H9 (cell line): ENCODE results near the gene TRPM2. TPM values are rescaled to one million over a fixed set of nuclear protein-coding genes. Genes with fewer than 3 reads are reported as not detected.
"Not testable (repeated sequence)": the region's sequence is repeated elsewhere in the genome, so short reads cannot be mapped to it uniquely, and the experiment has no call there.

Experiments
- DNase-seq: peaks from one replicate; pipeline ENCODE4 v3.0.0-alpha.2; 2017
- H2AFZ ChIP-seq: one replicate; pipeline ENCODE4 v1.6.1; 2013; ENCODE audit warnings: mild to moderate bottlenecking, low read length, control low read depth, moderate library complexity
- H2AK5ac ChIP-seq: 2 replicates; pipeline ENCODE4 v1.6.1; 2013; ENCODE audit warnings: low read length, control low read depth, mixed read lengths; ENCODE audit not compliant: insufficient read length
- H2BK120ac ChIP-seq: one replicate; pipeline ENCODE4 v1.6.1; 2013; ENCODE audit warnings: low read depth, mild to moderate bottlenecking, low read length, control low read depth, inconsistent platforms; ENCODE audit not compliant: poor library complexity, severe bottlenecking
- H2BK12ac ChIP-seq: 2 replicates; pipeline ENCODE4 v1.6.1; 2013; ENCODE audit warnings: low read length, control low read depth, mixed read lengths, low read depth; ENCODE audit not compliant: insufficient read length
- H2BK15ac ChIP-seq: 2 replicates; pipeline ENCODE4 v1.6.1; 2013; ENCODE audit warnings: low read depth, low read length, control low read depth
- H2BK20ac ChIP-seq: one replicate; pipeline ENCODE4 v1.6.1; 2013; ENCODE audit warnings: low read depth, mild to moderate bottlenecking, low read length, control low read depth, inconsistent platforms; ENCODE audit not compliant: poor library complexity, severe bottlenecking
- H2BK5ac ChIP-seq: 2 replicates; pipeline ENCODE4 v1.6.1; 2013; ENCODE audit warnings: low read length, control low read depth, mixed read lengths; ENCODE audit not compliant: insufficient read length
- H3K14ac ChIP-seq: 2 replicates; pipeline ENCODE4 v1.6.1; 2013; ENCODE audit warnings: low read length, control low read depth; ENCODE audit not compliant: insufficient read depth
- H3K18ac ChIP-seq: 2 replicates; pipeline ENCODE4 v1.6.1; 2013; ENCODE audit warnings: low read depth, mild to moderate bottlenecking, mixed read lengths, low read length, control low read depth; ENCODE audit not compliant: insufficient read length
- H3K23ac ChIP-seq: 2 replicates; pipeline ENCODE4 v1.6.1; 2013; ENCODE audit warnings: low read length, control low read depth, mixed read lengths, low read depth; ENCODE audit not compliant: insufficient read length
- H3K23me2 ChIP-seq: 2 replicates; pipeline ENCODE4 v1.6.1; 2013; ENCODE audit warnings: low read depth, mild to moderate bottlenecking, mixed read lengths, low read length, control low read depth; ENCODE audit not compliant: insufficient read length, poor library complexity, severe bottlenecking
- H3K27ac ChIP-seq: 2 replicates; pipeline ENCODE4 v1.5.1; 2013; ENCODE audit warnings: low read length, control low read depth, mixed read lengths, low read depth; ENCODE audit not compliant: insufficient read length
- H3K27me3 ChIP-seq: 2 replicates; pipeline ENCODE4 v1.6.1; 2013; ENCODE audit warnings: low read length, control low read depth, inconsistent platforms; ENCODE audit not compliant: insufficient read depth
- H3K4ac ChIP-seq: 2 replicates; pipeline ENCODE4 v1.6.1; 2013; ENCODE audit warnings: low read depth, mild to moderate bottlenecking, control low read depth, inconsistent platforms, low read length, moderate library complexity
- H3K4me1 ChIP-seq: 2 replicates; pipeline ENCODE4 v1.6.1; 2013; ENCODE audit warnings: low read length, control low read depth, inconsistent platforms; ENCODE audit not compliant: insufficient read depth
- H3K4me2 ChIP-seq: 2 replicates; pipeline ENCODE4 v1.6.1; 2013; ENCODE audit warnings: low read length, control low read depth, mixed read lengths; ENCODE audit not compliant: insufficient read length, insufficient read depth
- H3K56ac ChIP-seq: 2 replicates; pipeline ENCODE4 v1.6.1; 2013; ENCODE audit warnings: low read depth, mild to moderate bottlenecking, mixed read lengths, low read length, control low read depth; ENCODE audit not compliant: insufficient read length
- H3K79me1 ChIP-seq: 2 replicates; pipeline ENCODE4 v1.6.1; 2013; ENCODE audit warnings: low read depth, mild to moderate bottlenecking, moderate library complexity, low read length, control low read depth, inconsistent platforms; ENCODE audit not compliant: insufficient read depth, poor library complexity, severe bottlenecking
- H3K79me2 ChIP-seq: 2 replicates; pipeline ENCODE4 v1.6.1; 2013; ENCODE audit warnings: low read length, control low read depth, inconsistent platforms; ENCODE audit not compliant: insufficient read depth
- H3K9ac ChIP-seq: 2 replicates; pipeline ENCODE4 v1.6.1; 2013; ENCODE audit warnings: low read length, control low read depth, mixed read lengths; ENCODE audit not compliant: insufficient read length; ENCODE audit errors: extremely low read depth
- H3K9me3 ChIP-seq: one replicate; pipeline ENCODE4 v1.6.1; 2013; ENCODE audit warnings: low read depth, low read length, inconsistent platforms; ENCODE audit not compliant: control insufficient read depth
- H3T11ph ChIP-seq: one replicate; pipeline ENCODE4 v1.6.1; 2013; ENCODE audit warnings: mild to moderate bottlenecking, low read length, control low read depth, inconsistent platforms
- H4K20me1 ChIP-seq: one replicate; pipeline ENCODE4 v1.6.1; 2013; ENCODE audit not compliant: control insufficient read depth, insufficient read length, insufficient read depth
- H4K5ac ChIP-seq: 2 replicates; pipeline ENCODE4 v1.6.1; 2013; ENCODE audit warnings: low read depth, mild to moderate bottlenecking, mixed read lengths, low read length, control low read depth; ENCODE audit not compliant: insufficient read length
- H4K8ac ChIP-seq: replicated peaks from 2 replicates; pipeline ENCODE4 v1.6.1; 2013; ENCODE audit warnings: low read length, control low read depth, mixed read lengths, low read depth; ENCODE audit not compliant: insufficient read length
- H4K91ac ChIP-seq: 2 replicates; pipeline ENCODE4 v1.6.1; 2013; ENCODE audit warnings: low read depth, mild to moderate bottlenecking, moderate library complexity, mixed read lengths, low read length, control low read depth; ENCODE audit not compliant: insufficient read length
- H3K27ac Mint-ChIP-seq, 3 experiments: 2 replicates in 2 of 3; 3 replicates in 1 of 3; pipeline ENCODE4 v1.8.0; 2020 to 2021; ENCODE audit warnings: mixed read lengths in 3 of 3, mild to moderate bottlenecking in 1 of 3, moderate library complexity in 1 of 3
- H3K27me3 Mint-ChIP-seq: 2 replicates; pipeline ENCODE4 v1.8.0; 2021; ENCODE audit warnings: low read depth, mild to moderate bottlenecking, moderate library complexity, mixed read lengths
- H3K36me3 Mint-ChIP-seq, 3 experiments: 2 replicates in 2 of 3; 3 replicates in 1 of 3; pipeline ENCODE4 v1.8.0; 2020 to 2021; ENCODE audit warnings: low read depth in 3 of 3, mixed read lengths in 3 of 3; ENCODE audit not compliant: insufficient read depth in 1 of 3
- H3K4me1 Mint-ChIP-seq, 2 experiments: 2 replicates each; pipeline ENCODE4 v1.8.0; 2020; ENCODE audit warnings: mixed read lengths in 2 of 2
- H3K4me3 Mint-ChIP-seq, 2 experiments: 2 replicates in 1 of 2; 3 replicates in 1 of 2; pipeline ENCODE4 v1.8.0; 2020 to 2021; ENCODE audit warnings: mild to moderate bottlenecking in 2 of 2, mixed read lengths in 2 of 2, moderate library complexity in 1 of 2
- H3K9me3 Mint-ChIP-seq, 2 experiments: 2 replicates in 1 of 2; 3 replicates in 1 of 2; pipeline ENCODE4 v1.8.0; 2020; ENCODE audit warnings: mild to moderate bottlenecking in 2 of 2, mixed read lengths in 2 of 2, moderate library complexity in 1 of 2
- WGBS: extraction: QIAGEN DNeasy Blood & Tissue Kit; methylation state at CpG from one replicate; pipeline ENCODE4 v1.1.7; 2013; ENCODE audit warnings: missing lambda C conversion rate, low lambda C conversion rate, mixed read lengths; ENCODE audit not compliant: insufficient read length; ENCODE audit errors: extremely low coverage; 5-methylcytosine and 5-hydroxymethylcytosine counted together
- total RNA-seq: library from RNA; stranded (reverse); gene quantifications from 2 replicates; pipeline ENCODE4 v1.2.1, GENCODE V29; 2021
- TF ChIP-seq, protein P1 (sequence below): fragments of 200-600 bp; sonication (generic); conservative IDR thresholded peaks from 3 replicates; pipeline ENCODE4 v1.8.0; 2021; ENCODE audit warnings: antibody characterized with exemption, mild to moderate bottlenecking

The TRPM2 gene
- total RNA-seq, 1 experiment from 2014 or later, result 0.68 TPM

DNA sequence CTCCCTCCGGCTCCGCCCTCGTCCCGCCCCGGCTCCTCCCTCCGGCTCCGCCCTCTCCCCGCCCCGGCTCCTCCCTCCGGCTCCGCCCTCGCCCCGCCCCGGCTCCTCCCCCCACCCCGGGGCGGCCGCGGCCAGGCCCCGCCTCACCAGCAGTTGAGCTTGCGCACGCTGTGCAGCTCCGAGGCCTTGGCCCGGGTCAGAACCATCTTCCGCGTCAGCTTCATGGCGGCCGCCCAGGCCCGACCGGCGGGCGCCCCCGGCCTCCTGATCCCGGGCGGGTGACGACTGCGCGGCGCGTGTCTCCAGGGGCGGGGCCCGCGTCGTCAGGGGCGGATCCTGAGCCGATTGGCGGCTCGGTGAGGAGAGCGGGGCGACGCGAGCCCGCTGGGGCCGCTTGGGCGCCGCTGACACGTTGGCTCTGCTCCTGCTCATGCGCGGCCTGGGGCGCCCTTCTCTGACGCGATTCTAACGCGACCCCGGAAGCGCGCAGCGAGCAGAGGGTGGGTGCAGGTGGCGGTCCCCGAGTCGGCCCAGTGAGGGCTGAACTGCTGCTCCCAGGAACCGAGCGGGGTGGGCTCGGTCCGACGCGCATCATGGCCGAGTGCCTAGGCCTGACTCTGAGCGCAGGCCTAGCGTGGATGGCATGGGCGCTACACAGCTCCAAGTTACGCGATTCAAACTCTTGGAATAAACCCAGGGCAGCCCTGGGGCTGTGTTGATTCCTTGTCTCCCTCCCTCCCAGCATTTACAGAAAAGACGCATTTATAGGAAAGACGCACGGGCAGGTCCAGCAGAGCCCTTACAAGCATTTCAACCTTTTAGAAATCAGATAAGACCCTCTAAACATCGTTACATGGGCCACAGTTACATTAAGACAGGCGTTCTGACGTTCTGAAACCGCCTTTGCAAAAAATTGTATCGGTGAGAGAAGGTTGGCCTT lies 14.2 kb upstream of the TRPM2 start, which contains the start of gene CFAP410:
TSS of gene CFAP410 (minus strand) at position 420 of the 940 bp plus-strand sequence. CDS start at position 224, 196 bp downstream.
- Mint-ChIP-seq H3K27me3 (no peaks in the 10 kb centered on the region), H3K27ac (peak within 1 kb of the TSS; percentile 90 to 97 (median 94)), H3K4me1 (peaks cover 29 to 40% of the 10 kb centered on the region in 2 experiments), H3K36me3 (peaks cover 0 to 5% (median 0%) of the 10 kb centered on the region in 3 experiments; a peak in 1 of 7 replicates), H3K9me3 (no peaks in the 10 kb centered on the region), H3K4me3 (peak within 1 kb of the TSS; percentile 79 to 87)
- peak; percentile 96 for DNase-seq
- H2AK5ac ChIP-seq, result no peak within 1 kb of the TSS
- H3K9me3 ChIP-seq, result no peaks in the 10 kb centered on the region
- no peak within 1 kb of the TSS for H4K91ac ChIP-seq
- H2BK15ac ChIP-seq, result no peak within 1 kb of the TSS
- H3K18ac ChIP-seq, result peak within 1 kb of the TSS; percentile 61
- peak within 1 kb of the TSS; percentile 67 for H4K5ac ChIP-seq
- WGBS, result no CpG with 5 or more reads among the region's 90 CpGs
- H4K8ac ChIP-seq, result no peak within 1 kb of the TSS
- no peak within 1 kb of the TSS for H2BK20ac ChIP-seq
- H3K56ac ChIP-seq, result no peak within 1 kb of the TSS
- no peaks in the 10 kb centered on the region for H3K79me1 ChIP-seq
- peak within 1 kb of the TSS; percentile 72 for H3K9ac ChIP-seq
- H3K23me2 ChIP-seq, result peaks cover 6% of the 10 kb centered on the region
- no peak within 1 kb of the TSS for H2BK12ac ChIP-seq
- H4K20me1 ChIP-seq, result no peaks in the 10 kb centered on the region
- TF ChIP-seq, protein P1, sequence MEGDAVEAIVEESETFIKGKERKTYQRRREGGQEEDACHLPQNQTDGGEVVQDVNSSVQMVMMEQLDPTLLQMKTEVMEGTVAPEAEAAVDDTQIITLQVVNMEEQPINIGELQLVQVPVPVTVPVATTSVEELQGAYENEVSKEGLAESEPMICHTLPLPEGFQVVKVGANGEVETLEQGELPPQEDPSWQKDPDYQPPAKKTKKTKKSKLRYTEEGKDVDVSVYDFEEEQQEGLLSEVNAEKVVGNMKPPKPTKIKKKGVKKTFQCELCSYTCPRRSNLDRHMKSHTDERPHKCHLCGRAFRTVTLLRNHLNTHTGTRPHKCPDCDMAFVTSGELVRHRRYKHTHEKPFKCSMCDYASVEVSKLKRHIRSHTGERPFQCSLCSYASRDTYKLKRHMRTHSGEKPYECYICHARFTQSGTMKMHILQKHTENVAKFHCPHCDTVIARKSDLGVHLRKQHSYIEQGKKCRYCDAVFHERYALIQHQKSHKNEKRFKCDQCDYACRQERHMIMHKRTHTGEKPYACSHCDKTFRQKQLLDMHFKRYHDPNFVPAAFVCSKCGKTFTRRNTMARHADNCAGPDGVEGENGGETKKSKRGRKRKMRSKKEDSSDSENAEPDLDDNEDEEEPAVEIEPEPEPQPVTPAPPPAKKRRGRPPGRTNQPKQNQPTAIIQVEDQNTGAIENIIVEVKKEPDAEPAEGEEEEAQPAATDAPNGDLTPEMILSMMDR, result no peak
- H2BK5ac ChIP-seq, result no peak within 1 kb of the TSS
- H3K4me2 ChIP-seq, result peak within 1 kb of the TSS; percentile 79
- H2BK120ac ChIP-seq, result no peak within 1 kb of the TSS
- peak within 1 kb of the TSS; percentile 79 for H3K14ac ChIP-seq
- no peaks in the 10 kb centered on the region for H3K27me3 ChIP-seq
- no peaks in the 10 kb centered on the region for H3K4me1 ChIP-seq
- no peaks in the 10 kb centered on the region for H3K79me2 ChIP-seq
- no peak within 1 kb of the TSS for H2AFZ ChIP-seq
- no peak within 1 kb of the TSS for H3K23ac ChIP-seq
- no peak within 1 kb of the TSS for H3T11ph ChIP-seq
- no peak within 1 kb of the TSS for H3K4ac ChIP-seq
- H3K27ac ChIP-seq, result peak within 1 kb of the TSS; percentile 10

DNA sequence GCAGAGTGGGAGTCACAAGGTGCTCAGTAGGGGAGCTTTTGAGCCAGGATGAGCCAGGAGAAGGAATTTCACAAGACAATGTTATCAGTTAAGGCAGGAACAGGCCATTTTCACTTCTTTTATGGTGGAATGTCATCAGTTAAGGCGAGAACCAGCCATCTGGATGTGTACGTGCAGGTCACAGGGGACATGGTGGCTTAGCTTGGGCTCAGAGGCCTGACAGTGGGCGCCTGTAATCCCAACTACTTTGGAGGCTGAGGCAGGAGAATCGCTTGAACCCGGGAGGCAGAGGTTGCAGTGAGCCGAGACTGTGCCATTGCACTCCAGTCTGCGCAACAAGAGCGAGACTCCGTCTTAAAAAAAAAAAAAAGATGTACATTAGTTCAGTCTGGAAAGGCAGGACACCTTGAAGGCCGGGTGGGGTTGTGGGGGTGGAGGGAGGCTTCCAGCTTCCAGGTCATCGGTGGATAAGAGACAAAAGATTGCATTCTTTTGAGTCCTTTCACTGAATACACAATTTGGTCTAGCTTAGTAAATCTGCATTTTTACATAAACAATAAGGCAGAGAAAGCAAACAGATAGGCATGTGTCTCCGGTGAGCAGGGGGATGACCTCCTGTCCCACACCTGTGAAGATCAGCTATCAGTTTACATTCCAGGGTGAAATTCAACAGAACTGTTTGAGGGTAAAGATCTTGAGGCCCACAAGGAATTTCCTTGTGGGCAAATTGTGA lies 11.5 kb upstream of the TRPM2 start:
- H4K20me1 ChIP-seq, H4K91ac ChIP-seq, H3T11ph ChIP-seq, H3K4me3 Mint-ChIP-seq, H3K9ac ChIP-seq, H3K27me3 ChIP-seq, H3K23ac ChIP-seq, H3K14ac ChIP-seq, H3K56ac ChIP-seq, DNase-seq, H2AK5ac ChIP-seq, H2BK15ac ChIP-seq, H2BK20ac ChIP-seq, H3K4ac ChIP-seq, H2AFZ ChIP-seq, H3K79me2 ChIP-seq, H3K36me3 Mint-ChIP-seq, H3K27ac ChIP-seq, H2BK120ac ChIP-seq, H3K9me3 Mint-ChIP-seq, H3K4me2 ChIP-seq, H4K8ac ChIP-seq, H3K79me1 ChIP-seq, H3K4me1 ChIP-seq, H4K5ac ChIP-seq, H3K9me3 ChIP-seq, H3K23me2 ChIP-seq, H2BK5ac ChIP-seq, H2BK12ac ChIP-seq, H3K18ac ChIP-seq, H3K27me3 Mint-ChIP-seq: not testable (repeated sequence)
- WGBS, result no CpG with 5 or more reads among the region's 12 CpGs
- H3K27ac Mint-ChIP-seq, result peak overlapping the region in 2 of 3 experiments; percentile 52 to 81; a peak in 3 of 7 replicates
- peaks cover 34 to 48% of the 10 kb centered on the region in 2 experiments for H3K4me1 Mint-ChIP-seq
